ENCODE data around the gene NT5M.

Gene NT5M

DNA sequence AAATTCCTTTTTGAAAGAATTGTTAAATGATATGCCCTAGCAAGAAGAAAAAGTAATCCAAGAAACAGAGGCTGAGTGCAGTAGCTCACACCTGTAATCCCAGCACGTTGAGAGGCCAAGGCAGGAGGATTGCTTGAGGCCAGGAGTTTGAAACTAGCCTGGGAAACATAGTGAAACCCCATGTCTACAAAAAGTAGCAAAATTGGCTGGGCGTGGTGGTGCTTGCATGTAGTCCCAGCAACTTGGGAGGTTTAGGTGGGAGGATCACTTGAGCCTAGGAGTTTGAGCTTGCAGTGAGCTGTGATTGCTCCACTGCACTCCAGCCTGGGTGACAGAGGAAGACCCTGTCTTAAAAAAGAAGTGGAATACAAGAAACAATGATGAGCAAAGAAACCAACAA, 56.1 kb downstream of the NT5M start:
- FAIRE-seq (no peak), DNase-seq (ENCODE audit: insufficient read length) (no peak)
- TF ChIP-seq POLR2A (IDR thresholded peaks at IDR 0.05; ENCODE audit: low read depth, low read length) (no peak), TAF1 (IDR thresholded peaks at IDR 0.05; ENCODE audit: borderline replicate concordance, low read depth, low read length) (no peak), POLR2AphosphoS5 (IDR thresholded peaks at IDR 0.05; ENCODE audit: low read depth, low read length) (no peak)

DNA sequence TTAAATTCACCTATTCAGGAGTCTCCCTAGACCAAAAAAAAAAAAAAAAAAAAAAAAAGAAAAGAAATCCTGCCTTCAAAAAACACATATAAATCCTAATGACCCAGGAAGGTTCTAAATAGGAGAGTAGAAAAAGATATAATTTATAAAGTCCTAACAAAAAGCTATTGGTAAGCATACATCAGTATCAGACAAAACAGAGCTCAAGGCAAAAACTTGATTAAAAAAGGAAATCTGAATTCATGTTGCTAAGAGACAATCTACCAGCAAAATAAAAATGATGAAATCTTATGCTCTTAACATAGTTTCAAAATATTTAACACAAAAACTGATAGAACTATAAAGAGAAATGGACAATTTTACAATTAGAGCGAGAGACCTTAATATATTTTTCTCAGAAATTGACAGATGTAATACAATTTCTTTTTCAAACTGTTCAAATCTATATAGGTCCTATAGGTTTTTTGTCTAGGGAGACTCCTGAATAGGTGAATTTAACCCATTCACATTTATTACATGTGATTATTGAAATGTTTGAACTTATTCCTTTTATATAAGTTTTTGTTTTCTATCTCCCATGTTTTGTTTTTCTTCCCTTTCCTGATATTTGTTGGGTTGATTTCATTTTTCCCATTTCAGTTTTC, 57.0 kb downstream of the NT5M start:
- no peak for DNase-seq (ENCODE audit: insufficient read length)
- FAIRE-seq: no peak
- TF ChIP-seq POLR2A (IDR thresholded peaks at IDR 0.05; ENCODE audit: low read depth, low read length): no peak
- no peak for TF ChIP-seq TAF1 (IDR thresholded peaks at IDR 0.05; ENCODE audit: borderline replicate concordance, low read depth, low read length)
- TF ChIP-seq POLR2AphosphoS5 (IDR thresholded peaks at IDR 0.05; ENCODE audit: low read depth, low read length): no peak

DNA sequence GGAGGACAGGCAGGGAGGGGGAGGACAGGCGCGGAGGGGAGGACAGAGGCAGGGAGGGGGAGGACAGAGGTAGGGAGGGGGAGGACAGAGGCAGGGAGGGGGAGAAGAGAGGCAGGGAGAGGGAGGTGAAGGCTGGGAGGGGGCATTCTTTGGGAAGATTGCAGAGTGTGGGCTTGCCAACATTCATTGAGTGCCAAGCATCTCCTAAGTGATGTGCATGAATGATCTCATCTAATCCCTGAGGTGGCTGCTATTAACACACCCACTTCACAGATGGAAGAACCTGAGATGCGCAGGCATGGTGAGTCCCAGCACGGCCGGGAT, 58.3 kb downstream of the NT5M start:
- TF ChIP-seq TAF1 (IDR thresholded peaks at IDR 0.05; ENCODE audit: borderline replicate concordance, low read depth, low read length) (no peak), POLR2A (IDR thresholded peaks at IDR 0.05; ENCODE audit: low read depth, low read length) (no peak), POLR2AphosphoS5 (IDR thresholded peaks at IDR 0.05; ENCODE audit: low read depth, low read length) (no peak)
- FAIRE-seq: no peak
- no peak for DNase-seq (ENCODE audit: insufficient read length)

GRCh38 chr17:17361867-17362539, 58.8 kb downstream of the NT5M start:
- DNase-seq (ENCODE audit: insufficient read length): no peak
- FAIRE-seq: no peak
- TF ChIP-seq TAF1 (IDR thresholded peaks at IDR 0.05; ENCODE audit: borderline replicate concordance, low read depth, low read length): no peak
- TF ChIP-seq POLR2AphosphoS5 (IDR thresholded peaks at IDR 0.05; ENCODE audit: low read depth, low read length): no peak
- no peak for TF ChIP-seq POLR2A (IDR thresholded peaks at IDR 0.05; ENCODE audit: low read depth, low read length)

DNA sequence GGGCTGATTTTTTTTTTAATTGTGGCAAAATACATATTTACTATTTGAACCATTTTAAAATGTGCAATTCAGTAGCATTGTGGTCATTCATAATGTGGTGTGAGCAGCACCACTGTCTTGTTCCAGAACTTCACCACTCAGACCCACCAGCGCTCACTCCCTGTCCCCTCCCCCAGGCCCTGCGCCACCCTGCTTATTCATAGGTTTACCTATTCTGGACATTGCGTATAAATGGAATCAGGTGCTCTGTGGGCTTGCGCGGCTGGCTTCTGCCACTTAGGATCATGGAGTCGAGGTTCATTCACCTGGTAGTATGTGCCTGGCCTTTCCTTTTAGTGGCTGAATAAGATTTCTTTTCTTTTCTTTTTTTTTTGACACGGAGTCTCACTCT, 59.4 kb downstream of the NT5M start:
- TF ChIP-seq POLR2A (IDR thresholded peaks at IDR 0.05; ENCODE audit: low read depth, low read length): no peak
- no peak for FAIRE-seq
- DNase-seq (ENCODE audit: insufficient read length): no peak

DNA sequence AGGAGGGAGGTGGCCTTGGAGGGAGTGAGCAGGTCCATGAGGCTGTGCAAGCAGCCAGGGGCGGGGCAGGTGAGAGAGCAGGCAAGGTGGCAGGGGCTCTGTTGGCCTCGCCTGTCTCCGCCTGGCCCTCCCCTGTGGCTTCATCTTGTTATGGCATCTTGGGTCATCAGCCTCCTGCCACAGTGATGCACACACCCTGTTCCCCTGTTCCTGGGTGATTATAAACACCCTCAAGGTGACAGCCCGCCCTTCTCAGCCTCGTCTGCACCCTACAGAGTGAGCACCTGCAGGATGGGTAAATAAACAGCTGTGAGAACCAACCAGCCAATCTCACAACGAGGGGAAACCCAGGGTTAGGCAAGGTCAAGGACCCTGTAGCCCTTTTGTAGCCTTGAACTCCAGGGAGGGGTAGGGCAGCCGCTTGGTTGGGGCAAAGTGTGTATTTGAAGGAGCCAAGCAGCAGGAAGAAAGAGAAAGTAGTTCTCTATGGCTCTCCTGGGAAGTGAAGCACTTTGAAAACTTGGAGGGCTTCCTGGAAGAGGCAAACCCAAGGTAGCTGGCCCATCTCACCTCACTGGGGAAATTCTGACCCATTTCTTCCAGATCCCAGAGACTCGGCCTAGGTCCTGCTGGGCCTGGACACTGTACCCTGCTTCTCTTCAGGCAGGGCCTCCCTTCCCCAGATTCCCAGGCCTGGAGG, 60.6 kb downstream of the NT5M start:
- no peak for DNase-seq (ENCODE audit: insufficient read length)
- TF ChIP-seq POLR2A (IDR thresholded peaks at IDR 0.05; ENCODE audit: low read depth, low read length): no peak
- TF ChIP-seq TAF1 (IDR thresholded peaks at IDR 0.05; ENCODE audit: borderline replicate concordance, low read depth, low read length): no peak
- no peak for TF ChIP-seq POLR2AphosphoS5 (IDR thresholded peaks at IDR 0.05; ENCODE audit: low read depth, low read length)
- FAIRE-seq: no peak

GRCh38 chr17:17364338-17364667, 61.1 kb downstream of the NT5M start:
- no peak for DNase-seq (ENCODE audit: insufficient read length)
- TF ChIP-seq POLR2A (IDR thresholded peaks at IDR 0.05; ENCODE audit: low read depth, low read length) (no peak), TAF1 (IDR thresholded peaks at IDR 0.05; ENCODE audit: borderline replicate concordance, low read depth, low read length) (no peak), POLR2AphosphoS5 (IDR thresholded peaks at IDR 0.05; ENCODE audit: low read depth, low read length) (no peak)
- no peak for FAIRE-seq

DNA sequence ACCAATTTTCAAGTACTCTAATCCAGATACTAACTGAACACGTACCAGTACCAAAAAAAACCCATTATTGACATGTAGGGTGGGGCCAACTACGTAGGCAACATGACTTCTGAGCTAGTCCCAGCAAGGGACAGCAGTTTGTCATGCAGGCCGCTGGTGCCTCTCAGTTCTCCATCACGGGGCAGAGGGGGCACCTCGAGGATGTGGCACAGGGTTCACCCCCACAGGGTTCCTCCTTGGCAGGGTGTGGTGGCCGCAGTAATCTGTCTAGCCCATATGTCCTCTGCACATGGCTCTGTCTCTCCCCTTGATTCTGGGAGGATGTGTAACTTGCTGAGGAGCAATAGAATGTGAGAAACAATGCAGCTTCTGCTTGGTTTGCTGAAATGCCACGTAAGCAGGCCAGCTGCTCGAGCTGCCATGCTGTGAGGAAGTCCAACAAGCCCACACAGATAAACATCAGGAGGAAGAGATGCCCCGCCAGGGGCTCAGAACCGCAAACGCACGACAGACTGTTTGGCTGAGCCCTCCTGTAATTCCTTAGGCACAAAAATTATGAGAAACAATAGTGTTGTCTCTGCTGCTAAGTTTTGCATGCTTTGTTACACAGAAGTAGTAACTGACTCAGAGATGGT, 62.4 kb downstream of the NT5M start:
- DNase-seq (ENCODE audit: insufficient read length) (no peak), FAIRE-seq (no peak)
- no peak for TF ChIP-seq POLR2AphosphoS5 (IDR thresholded peaks at IDR 0.05; ENCODE audit: low read depth, low read length)
- no peak for TF ChIP-seq TAF1 (IDR thresholded peaks at IDR 0.05; ENCODE audit: borderline replicate concordance, low read depth, low read length)
- no peak for TF ChIP-seq POLR2A (IDR thresholded peaks at IDR 0.05; ENCODE audit: low read depth, low read length)

GRCh38 chr17:17366235-17366634, 63.1 kb downstream of the NT5M start:
- DNase-seq (ENCODE audit: insufficient read length) (no peak), FAIRE-seq (no peak)
- TF ChIP-seq POLR2A (IDR thresholded peaks at IDR 0.05; ENCODE audit: low read depth, low read length): no peak
- no peak for TF ChIP-seq TAF1 (IDR thresholded peaks at IDR 0.05; ENCODE audit: borderline replicate concordance, low read depth, low read length)
- no peak for TF ChIP-seq POLR2AphosphoS5 (IDR thresholded peaks at IDR 0.05; ENCODE audit: low read depth, low read length)

GRCh38 chr17:17366941-17367875, 64.0 kb downstream of the NT5M start:
- no peak for TF ChIP-seq TAF1 (IDR thresholded peaks at IDR 0.05; ENCODE audit: borderline replicate concordance, low read depth, low read length)
- TF ChIP-seq POLR2AphosphoS5 (IDR thresholded peaks at IDR 0.05; ENCODE audit: low read depth, low read length): no peak
- TF ChIP-seq POLR2A (IDR thresholded peaks at IDR 0.05; ENCODE audit: low read depth, low read length): no peak
- DNase-seq (ENCODE audit: insufficient read length) (no peak), FAIRE-seq (no peak)

- FAIRE-seq (no peak), DNase-seq (ENCODE audit: insufficient read length) (no peak)
- TF ChIP-seq POLR2AphosphoS5 (IDR thresholded peaks at IDR 0.05; ENCODE audit: low read depth, low read length) (no peak), POLR2A (IDR thresholded peaks at IDR 0.05; ENCODE audit: low read depth, low read length) (no peak), TAF1 (IDR thresholded peaks at IDR 0.05; ENCODE audit: borderline replicate concordance, low read depth, low read length) (no peak)
Measured at GRCh38 chr17:17367931-17368330, 64.8 kb downstream of the NT5M start.
